ENCODE data around the gene CAPS.

Gene CAPS

GRCh38 chr19:5935473-5936291 is 21.6 kb downstream of the CAPS start:
- H3K36me3 ChIP-seq = peaks cover 16 to 85% (median 55%) of the 10 kb centered on the region in 3 donors
- H3K27ac ChIP-seq = peak overlapping the region in 1 of 2 donors; percentile 36
- TF ChIP-seq, protein P1, sequence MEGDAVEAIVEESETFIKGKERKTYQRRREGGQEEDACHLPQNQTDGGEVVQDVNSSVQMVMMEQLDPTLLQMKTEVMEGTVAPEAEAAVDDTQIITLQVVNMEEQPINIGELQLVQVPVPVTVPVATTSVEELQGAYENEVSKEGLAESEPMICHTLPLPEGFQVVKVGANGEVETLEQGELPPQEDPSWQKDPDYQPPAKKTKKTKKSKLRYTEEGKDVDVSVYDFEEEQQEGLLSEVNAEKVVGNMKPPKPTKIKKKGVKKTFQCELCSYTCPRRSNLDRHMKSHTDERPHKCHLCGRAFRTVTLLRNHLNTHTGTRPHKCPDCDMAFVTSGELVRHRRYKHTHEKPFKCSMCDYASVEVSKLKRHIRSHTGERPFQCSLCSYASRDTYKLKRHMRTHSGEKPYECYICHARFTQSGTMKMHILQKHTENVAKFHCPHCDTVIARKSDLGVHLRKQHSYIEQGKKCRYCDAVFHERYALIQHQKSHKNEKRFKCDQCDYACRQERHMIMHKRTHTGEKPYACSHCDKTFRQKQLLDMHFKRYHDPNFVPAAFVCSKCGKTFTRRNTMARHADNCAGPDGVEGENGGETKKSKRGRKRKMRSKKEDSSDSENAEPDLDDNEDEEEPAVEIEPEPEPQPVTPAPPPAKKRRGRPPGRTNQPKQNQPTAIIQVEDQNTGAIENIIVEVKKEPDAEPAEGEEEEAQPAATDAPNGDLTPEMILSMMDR (IDR thresholded peaks at IDR 0.05) = no peak
- peaks cover 0 to 14% (median 4%) of the 10 kb centered on the region in 4 donors for H3K4me1 ChIP-seq
- no peak overlapping the region for H3K4me3 ChIP-seq
- no peak for DNase-seq
- no peaks in the 10 kb centered on the region for H3K27me3 ChIP-seq
- intact Hi-C loops (cut with DNase I; ENCODE audit: low total_unique reads) = no loop called here
- no peaks in the 10 kb centered on the region for H3K9me3 ChIP-seq

GRCh38 chr19:5936292-5936592 is 22.2 kb downstream of the CAPS start:
- no peak for DNase-seq
- Histone ChIP-seq H3K9me3 (no peaks in the 10 kb centered on the region), H3K36me3 (peaks cover 16 to 85% (median 55%) of the 10 kb centered on the region in 3 donors), H3K4me1 (peaks cover 0 to 14% (median 4%) of the 10 kb centered on the region in 4 donors), H3K4me3 (no peak overlapping the region), H3K27ac (no peak overlapping the region), H3K27me3 (no peaks in the 10 kb centered on the region)
- TF ChIP-seq, protein P1 (IDR thresholded peaks at IDR 0.05) = no peak
- intact Hi-C loops (cut with DNase I; ENCODE audit: low total_unique reads) = no loop called here

DNA sequence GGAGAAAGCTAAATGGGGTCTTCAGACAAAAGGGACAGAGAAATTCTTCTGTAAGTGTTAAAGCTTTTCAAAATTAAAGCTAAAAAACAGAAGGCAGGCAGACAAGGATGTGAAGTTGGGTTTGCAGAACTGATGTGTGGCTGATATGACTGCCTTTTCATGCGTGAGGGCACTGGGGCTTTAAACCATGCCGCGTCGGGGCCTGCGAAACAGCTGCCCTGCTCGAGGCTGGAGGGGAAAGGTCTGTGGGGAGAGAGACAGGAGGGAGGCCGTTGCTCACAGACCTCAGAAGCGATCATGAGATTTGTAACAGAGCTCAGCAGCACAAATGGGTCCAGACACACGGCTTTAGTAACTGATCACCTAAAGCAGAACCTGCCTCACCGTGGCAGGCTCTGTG is 23.5 kb downstream of the CAPS start:
- Histone ChIP-seq H3K9me3 (no peaks in the 10 kb centered on the region), H3K27me3 (no peaks in the 10 kb centered on the region), H3K4me1 (peaks cover 0 to 14% (median 4%) of the 10 kb centered on the region in 4 donors), H3K36me3 (peaks cover 18 to 78% (median 45%) of the 10 kb centered on the region in 3 donors), H3K27ac (no peak overlapping the region), H3K4me3 (no peak overlapping the region)
- intact Hi-C loops (cut with DNase I; ENCODE audit: low total_unique reads) = no loop called here
- TF ChIP-seq, protein P1 (IDR thresholded peaks at IDR 0.05) = no peak
- DNase-seq = no peak

- no peak for DNase-seq
- Histone ChIP-seq H3K27me3 (no peaks in the 10 kb centered on the region), H3K9me3 (no peaks in the 10 kb centered on the region), H3K27ac (no peak overlapping the region), H3K4me3 (no peak overlapping the region), H3K36me3 (peaks cover 18 to 60% (median 42%) of the 10 kb centered on the region in 3 donors), H3K4me1 (peaks cover 0 to 7% (median 1%) of the 10 kb centered on the region in 4 donors)
- intact Hi-C loops (cut with DNase I; ENCODE audit: low total_unique reads) = no loop called here
- TF ChIP-seq, protein P1 (IDR thresholded peaks at IDR 0.05) = no peak
Measured at GRCh38 chr19:5940260-5941208, 26.5 kb downstream of the CAPS start.

DNA sequence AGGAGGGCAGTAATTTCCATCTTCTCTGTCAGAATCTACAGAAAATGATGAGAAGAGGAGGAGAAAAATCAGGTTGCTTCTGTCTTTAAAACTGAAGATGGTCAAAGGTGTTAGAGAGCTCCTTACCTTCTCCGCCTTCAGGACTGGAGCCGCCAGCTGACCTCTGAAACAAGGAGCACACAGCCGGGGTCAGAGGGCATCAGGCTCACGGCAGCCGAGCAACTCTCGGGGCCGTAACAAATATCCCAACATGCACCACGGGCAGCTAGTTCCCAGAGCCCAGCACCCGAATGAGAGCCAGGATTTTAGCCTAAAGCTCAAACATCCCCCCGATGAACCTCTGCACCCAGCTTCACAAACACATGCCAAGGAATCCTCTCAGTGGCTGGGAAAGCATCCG is 27.6 kb downstream of the CAPS start:
- peaks cover 0 to 11% (median 0%) of the 10 kb centered on the region in 4 donors for H3K4me1 ChIP-seq
- peaks cover 18 to 48% (median 32%) of the 10 kb centered on the region in 3 donors for H3K36me3 ChIP-seq
- no peak for DNase-seq
- H3K9me3 ChIP-seq = no peaks in the 10 kb centered on the region
- no peak overlapping the region for H3K4me3 ChIP-seq
- TF ChIP-seq, protein P1 (IDR thresholded peaks at IDR 0.05) = no peak
- H3K27me3 ChIP-seq = no peaks in the 10 kb centered on the region
- H3K27ac ChIP-seq = no peak overlapping the region
- intact Hi-C loops (cut with DNase I; ENCODE audit: low total_unique reads) = no loop called here

Data from tibial artery (tissue), 4 donors.